Left ventricle myocardium inferior (tissue), 1 donor: ENCODE measurements around the gene BBS1. TPM values are rescaled to one million over a fixed set of nuclear protein-coding genes. Genes with fewer than 3 reads are reported as not detected.

Experiments used
- DNase-seq: peaks from one replicate; pipeline ENCODE4 v3.0.0-alpha.2; 2020
- H3K27ac ChIP-seq: fragments of 200-600 bp; replicated peaks from 2 replicates; pipeline ENCODE4 v1.8.0; 2021
- H3K27me3 ChIP-seq: fragments of 200-600 bp; 2 replicates; pipeline ENCODE4 v1.8.0; 2021; ENCODE audit warnings: low read depth
- H3K36me3 ChIP-seq: fragments of 200-600 bp; 2 replicates; pipeline ENCODE4 v1.8.0; 2021
- H3K4me1 ChIP-seq: fragments of 200-600 bp; 2 replicates; pipeline ENCODE4 v1.8.0; 2021
- H3K4me3 ChIP-seq: fragments of 200-600 bp; 2 replicates; pipeline ENCODE4 v1.8.0; 2021; ENCODE audit warnings: mild to moderate bottlenecking, moderate library complexity
- H3K9me3 ChIP-seq: fragments of 200-600 bp; replicated peaks from 2 replicates; pipeline ENCODE4 v1.8.0; 2021
- CTCF ChIP-seq: fragments of 200-600 bp; IDR thresholded peaks from 2 replicates; pipeline ENCODE4 v1.8.0; 2021; ENCODE audit warnings: antibody characterized with exemption, mild to moderate bottlenecking, borderline replicate concordance
- intact Hi-C: fragments of 100-400 bp; cut with micrococcal nuclease; formaldehyde crosslinking; loops from one replicate; pipeline ENCODE4 v1.11.0; 2022
- total RNA-seq: library from RNA; stranded (reverse); fragmentation: NEBNext Ultra II Directional; extraction: Animal tissue kit (Norgen Biotek cat#: 25700); gene quantifications from one replicate; pipeline ENCODE4 v1.2.1, GENCODE V29; 2021
- donor health status: DM: no; HTN: yes; CAD: no; lungs with severe emphysema.

Gene BBS1
- total RNA-seq, 1 donor from 2014 or later, result 16.9 TPM

- intact Hi-C loops, result no loop called here
- Histone ChIP-seq H3K4me1 (peaks cover 8% of the 10 kb centered on the region), H3K36me3 (peaks cover 45% of the 10 kb centered on the region), H3K27ac (no peak overlapping the region), H3K9me3 (no peaks in the 10 kb centered on the region), H3K27me3 (no peaks in the 10 kb centered on the region), H3K4me3 (no peak overlapping the region)
- no peak for DNase-seq
- no peak for TF ChIP-seq CTCF
Observed at GRCh38 chr11:66473608-66474515, 36.6 kb upstream of the BBS1 start.

GRCh38 chr11:66475349-66476172 is 34.9 kb upstream of the BBS1 start:
- Histone ChIP-seq H3K4me3 (no peak overlapping the region), H3K36me3 (peaks cover 45% of the 10 kb centered on the region), H3K9me3 (no peaks in the 10 kb centered on the region), H3K4me1 (peaks cover 19% of the 10 kb centered on the region), H3K27ac (no peak overlapping the region), H3K27me3 (no peaks in the 10 kb centered on the region)
- DNase-seq, result no peak
- intact Hi-C loops, result no loop called here
- TF ChIP-seq CTCF, result no peak

DNA sequence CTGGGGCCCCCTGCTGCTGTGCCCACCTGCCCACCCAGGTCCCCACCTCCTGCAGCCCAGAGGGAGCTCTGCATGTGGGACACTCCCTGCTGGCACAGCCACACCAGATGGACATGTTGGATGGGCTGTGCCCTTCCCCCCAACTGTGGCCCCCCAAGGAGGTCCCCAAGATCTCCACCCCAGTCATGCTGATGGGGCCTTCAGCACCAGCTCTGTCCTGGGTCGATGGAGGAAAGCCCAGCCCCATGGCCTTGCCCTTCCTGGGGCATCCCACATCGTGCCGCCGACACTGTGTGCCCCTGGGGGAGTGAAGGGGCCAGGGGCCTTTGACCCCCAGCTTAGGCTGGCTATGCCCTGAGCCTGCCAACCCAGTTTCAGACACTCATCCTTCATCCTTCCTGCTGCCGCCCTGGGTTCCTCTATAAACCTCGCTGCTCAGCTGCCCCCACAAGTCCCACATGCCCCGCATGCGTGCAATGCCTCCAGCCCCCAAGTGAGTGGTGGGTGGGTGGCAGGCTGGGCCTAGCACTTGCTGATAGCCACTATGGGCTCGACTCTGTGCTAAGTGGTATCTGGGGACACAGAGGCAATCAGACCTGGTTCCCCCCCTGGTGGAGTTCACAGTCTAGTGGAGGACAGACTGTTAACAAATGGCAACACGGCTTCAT is 34.1 kb upstream of the BBS1 start:
- peaks cover 40% of the 10 kb centered on the region for H3K36me3 ChIP-seq
- intact Hi-C loops, result no loop called here

DNA sequence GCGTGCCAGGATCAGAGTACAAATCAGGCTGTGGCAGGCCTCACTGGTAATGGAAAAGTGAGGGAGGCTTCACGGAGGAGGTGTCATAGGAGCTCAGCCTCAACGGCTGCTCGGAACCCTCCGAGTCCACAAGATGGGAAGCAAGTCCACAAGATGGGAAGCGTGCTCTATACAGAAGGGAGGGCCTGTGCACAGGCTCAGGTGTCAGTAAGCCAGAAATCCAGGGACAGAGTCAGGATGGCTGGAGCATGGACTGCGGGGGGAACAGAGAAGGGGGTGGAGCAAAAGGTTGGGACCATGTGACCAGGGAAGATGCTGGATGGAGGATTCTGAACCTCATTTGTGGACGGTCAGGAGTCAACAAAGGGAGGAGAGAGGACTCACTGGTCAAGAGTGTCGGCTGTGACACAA is 33.6 kb upstream of the BBS1 start:
- Histone ChIP-seq H3K4me1 (peaks cover 25% of the 10 kb centered on the region), H3K36me3 (peaks cover 40% of the 10 kb centered on the region), H3K27ac (no peak overlapping the region), H3K9me3 (no peaks in the 10 kb centered on the region), H3K4me3 (no peak overlapping the region), H3K27me3 (no peaks in the 10 kb centered on the region)
- TF ChIP-seq CTCF, result no peak
- DNase-seq, result no peak
- intact Hi-C loops, result no loop called here

More for the DNA sequence above, 34.1 kb upstream of the BBS1 start:
- no peak for DNase-seq
- Histone ChIP-seq H3K27ac (no peak overlapping the region), H3K27me3 (no peaks in the 10 kb centered on the region), H3K9me3 (no peaks in the 10 kb centered on the region), H3K4me1 (peaks cover 25% of the 10 kb centered on the region), H3K4me3 (no peak overlapping the region)
- TF ChIP-seq CTCF, result no peak
